HG02943 (cell line): ENCODE measurements around the gene EARS2.
"Not testable (repeated sequence)": the region's sequence is repeated elsewhere in the genome, so short reads cannot be mapped to it uniquely, and the experiment has no call there.

Source experiments
- ATAC-seq: cut with Tn5 transposase; IDR thresholded peaks from one replicate; pipeline ENCODE4 v1.9.1; 2021; ENCODE audit warnings: mild to moderate bottlenecking, low read depth, moderate library complexity; ENCODE audit not compliant: unreplicated experiment

Gene EARS2

DNA sequence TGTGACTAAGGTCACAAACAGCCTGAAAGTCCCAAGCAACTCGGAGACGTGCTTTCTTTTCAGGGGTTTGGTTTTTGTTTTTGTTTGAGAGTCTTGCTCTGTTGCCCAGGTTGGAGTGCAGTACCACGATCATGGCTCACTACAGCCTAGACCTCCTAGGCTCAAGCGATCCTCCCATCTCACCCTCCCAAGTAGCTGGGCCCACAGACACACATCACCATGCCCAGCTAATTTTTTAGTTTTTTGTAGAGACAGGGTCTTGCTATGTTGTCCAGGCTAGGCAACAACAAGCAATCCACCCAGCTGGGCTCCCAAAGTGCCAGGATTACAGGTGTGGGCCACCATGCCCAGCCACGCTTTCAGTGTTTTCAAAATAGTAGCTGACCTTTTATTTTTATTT is 27.1 kb downstream of the EARS2 start:
- no peak for ATAC-seq

DNA sequence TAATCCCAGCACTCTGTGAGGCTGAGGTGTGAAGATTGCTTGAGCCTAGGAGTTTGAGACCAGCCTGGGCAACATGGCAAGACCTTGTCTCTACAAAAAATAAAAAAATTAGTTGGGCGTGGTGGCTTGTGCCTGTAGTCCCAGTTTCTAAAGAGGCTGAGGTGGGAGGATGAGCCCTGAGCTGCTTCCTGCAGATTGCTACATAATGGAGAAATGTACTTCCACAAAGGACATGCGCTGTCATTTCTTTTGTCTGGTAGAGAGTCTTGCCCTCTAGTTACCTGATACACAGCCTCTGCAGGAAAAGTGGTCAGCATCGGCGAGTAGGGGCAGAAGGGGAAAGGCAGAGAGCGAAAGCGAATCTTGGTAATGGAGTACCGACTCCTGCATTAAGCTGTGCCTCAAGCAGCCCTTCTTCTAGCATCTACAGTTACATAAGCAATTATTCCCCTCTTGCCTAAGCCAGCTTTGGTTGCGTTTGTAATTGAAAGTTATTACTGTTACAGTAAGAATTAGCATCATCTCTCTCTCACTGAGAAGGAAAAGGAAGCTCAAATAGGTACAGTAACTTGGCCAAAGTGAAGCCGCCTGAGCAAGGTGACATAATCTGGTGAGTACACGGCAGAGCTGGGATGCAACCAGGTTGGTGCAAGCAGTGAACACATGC is 28.4 kb downstream of the EARS2 start:
- no peak for ATAC-seq

DNA sequence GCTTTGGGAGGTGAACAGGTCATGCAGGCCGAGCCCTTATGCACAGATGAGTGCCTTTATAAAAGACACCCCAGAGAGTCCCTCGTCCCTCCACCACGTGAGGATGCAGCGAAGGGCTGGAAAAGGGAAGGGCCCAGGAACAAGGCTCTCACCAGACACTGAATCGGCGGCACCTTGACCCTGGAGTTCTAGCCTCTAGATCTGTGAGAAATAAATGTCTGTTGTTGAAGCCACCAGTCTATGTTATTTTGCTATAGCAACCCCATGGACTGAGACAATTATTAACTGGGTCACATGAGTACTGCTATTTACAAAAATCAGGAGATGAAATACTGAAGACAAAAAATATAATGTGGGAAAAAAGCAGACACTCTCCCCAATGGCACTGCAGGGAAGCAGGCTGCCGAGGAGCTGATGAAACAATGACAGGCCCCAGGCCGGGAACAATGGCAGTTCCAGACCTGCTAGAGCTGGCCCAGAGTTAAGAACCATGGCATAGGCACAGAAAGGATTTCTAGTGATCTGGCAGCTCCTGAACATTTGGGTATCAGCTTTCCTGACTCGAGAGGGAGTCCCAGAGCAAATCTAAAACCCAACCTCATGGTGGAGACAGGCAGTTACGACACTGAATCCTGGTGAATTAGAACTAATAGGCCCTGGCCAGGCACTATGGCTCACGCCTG is 29.0 kb downstream of the EARS2 start:
- ATAC-seq, result no peak

DNA sequence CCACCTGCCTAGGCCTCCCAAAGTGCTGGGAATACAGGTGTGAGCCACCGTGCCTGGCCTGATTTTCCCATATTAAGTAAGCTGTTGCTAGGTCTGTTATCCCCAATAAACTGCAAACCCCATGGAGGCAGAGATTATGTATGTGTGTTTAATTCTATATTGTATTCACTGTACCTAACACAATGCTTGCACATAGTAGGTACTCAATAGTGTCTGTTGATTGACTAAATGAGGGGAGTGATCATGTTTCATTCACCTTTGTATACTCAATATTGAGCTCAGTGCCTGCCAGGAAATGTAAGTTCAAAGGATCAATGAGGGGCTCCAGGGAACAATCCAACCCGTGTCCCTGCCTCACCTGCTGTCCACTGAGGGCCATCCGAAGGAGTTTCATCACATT is 32.3 kb downstream of the EARS2 start:
- no peak for ATAC-seq

DNA sequence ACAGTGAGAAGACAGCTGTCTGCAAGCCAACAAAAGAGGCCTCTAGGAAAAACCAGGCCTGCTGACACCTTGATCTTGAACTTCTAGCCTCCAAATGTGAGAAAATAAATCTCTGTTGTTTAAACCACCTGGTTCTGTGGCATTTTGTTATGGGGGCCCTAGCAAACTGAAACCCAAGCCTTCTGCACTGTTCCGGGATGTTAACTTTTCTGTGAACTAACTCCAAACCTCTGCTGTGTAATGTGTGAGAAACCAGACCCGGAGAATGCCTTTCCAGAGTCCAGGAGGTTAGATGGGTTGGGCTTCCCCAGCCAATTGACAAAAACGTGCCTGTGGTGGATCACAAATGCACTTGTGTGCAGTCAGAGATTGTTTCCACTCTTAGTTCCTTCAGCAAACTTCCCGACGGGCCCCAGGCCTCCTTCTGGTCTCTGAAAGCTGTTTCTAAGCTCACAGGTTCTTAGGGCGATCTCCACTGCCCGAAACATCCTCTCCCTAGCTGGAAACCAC is 33.2 kb downstream of the EARS2 start:
- ATAC-seq, result no peak

DNA sequence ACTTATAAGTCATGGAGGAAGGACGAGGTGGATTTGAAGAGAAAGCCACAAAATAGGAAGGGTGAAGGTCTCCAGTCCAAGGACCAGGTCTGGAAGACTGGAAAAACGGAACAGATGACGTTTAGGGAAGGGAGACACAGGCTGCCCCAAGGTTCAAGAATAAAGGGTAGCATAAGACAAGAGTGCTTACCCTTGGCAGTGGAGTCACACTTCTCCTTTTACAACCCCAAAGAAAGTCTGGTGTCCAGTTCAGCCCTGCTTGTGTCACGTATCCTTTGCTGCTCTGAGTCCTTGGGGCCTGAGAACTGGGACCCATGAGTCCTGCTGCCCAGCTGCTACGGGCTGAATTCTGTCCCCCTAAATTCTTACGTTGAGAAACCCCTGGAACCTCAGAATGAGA is 33.8 kb downstream of the EARS2 start:
- no peak for ATAC-seq

DNA sequence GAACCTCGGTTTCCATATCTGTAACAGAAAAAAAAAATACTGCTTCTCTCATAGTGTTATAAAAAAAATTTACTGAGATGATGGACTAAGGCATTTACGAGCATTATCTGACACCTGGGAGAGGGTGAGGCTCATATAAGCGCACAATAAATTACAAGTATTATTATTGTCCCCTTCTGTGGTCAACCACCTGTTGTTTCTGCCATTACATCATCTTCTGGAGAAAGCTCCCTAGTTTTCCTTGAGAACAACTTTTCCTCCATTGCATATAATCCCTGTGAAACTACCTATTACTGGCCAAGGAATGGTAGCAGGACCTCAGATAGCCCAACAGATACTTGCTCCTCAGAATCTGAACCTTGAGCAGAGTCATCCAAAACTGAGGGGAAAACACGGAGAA is 35.2 kb downstream of the EARS2 start:
- ATAC-seq, result no peak

DNA sequence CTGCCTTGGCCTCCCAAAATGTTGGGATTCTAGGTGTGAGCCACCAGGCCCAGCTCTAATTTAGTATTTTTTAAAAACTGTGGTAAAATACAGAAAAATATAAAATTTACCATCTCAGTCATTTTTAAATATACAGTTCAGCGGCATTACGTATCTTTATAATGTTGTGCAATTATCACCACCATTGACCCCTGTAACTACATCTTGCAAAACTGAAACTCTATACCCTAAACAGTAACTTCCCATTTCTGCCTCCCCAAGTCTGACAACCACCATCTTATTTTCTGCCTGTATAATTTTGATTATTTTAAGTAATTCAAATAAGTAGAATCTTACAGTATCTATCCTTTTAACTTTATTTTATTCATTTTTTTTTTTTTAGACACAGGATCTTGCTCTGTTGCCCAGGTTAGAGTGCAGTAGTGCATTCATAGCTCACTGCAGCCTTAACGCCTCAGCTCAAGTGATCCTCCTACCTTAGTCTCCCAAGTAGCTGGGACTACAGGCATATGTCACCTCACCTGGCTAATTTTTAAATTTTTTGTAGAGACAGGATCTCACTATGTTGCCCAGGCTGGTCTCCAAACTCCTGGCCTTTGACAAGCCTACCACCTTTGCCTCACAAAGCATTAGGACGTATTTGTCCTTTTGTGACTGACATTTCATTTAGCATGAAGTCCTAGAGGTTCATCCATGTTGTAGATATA is 36.0 kb downstream of the EARS2 start:
- no peak for ATAC-seq

DNA sequence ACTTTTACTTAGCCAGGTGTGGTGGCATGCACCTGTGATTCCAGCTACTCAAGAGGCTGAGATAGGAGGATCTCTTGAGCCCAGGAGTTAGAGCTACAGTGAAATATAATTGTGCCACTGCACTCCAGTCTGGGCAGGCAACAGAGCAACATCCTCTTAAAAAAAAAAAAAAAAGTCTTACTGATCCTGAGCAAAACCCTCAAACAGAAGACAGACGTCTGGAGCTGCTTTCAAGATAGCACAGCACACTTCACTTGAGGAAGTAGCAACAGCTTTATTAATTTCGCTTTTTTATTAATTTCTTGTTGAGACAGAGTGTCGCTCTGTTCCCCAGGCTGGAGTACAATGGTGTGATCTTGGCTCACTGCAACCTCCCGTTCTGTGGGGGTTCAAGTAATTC is 36.6 kb downstream of the EARS2 start:
- no peak for ATAC-seq

DNA sequence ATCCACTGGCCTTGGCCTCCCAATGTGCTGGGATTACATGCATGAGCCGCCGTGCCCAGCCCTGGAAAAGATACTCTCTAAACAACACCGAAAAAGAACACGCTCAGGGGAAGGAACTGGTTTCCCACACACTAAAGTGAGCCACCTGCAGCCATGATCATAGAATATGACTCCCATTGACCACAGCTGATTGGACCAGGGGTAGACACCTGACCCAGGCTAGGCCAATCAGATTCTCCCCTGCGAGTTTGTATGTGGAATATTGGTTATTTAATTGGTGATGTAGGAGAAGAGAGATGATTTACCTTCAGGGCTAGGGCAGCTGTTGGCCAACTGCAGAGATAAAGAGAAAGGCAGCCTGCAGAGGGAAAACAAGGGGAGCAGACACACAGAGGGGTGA is 37.9 kb downstream of the EARS2 start:
- ATAC-seq, result no peak

DNA sequence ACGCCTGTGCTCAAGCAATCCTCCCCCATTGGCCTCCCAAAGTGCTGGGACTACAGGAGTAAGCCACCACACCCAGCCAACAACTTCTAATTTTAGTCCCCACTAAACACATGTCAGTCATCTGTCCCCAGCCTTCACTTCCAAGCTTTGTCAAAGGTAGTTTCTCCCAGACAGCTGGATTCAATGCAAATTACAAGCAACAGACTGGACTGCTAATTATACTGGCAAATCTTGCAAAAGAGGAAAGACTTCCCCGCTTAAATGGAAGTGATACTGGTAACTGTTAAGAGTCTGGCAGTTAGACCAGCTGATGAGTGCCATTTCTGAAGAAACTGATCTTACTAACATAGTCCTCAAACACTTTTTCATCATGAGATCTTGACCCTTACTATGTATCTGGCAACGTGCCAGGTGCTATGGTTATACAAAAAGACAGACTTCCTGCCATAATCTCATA is 38.7 kb downstream of the EARS2 start:
- no peak for ATAC-seq

DNA sequence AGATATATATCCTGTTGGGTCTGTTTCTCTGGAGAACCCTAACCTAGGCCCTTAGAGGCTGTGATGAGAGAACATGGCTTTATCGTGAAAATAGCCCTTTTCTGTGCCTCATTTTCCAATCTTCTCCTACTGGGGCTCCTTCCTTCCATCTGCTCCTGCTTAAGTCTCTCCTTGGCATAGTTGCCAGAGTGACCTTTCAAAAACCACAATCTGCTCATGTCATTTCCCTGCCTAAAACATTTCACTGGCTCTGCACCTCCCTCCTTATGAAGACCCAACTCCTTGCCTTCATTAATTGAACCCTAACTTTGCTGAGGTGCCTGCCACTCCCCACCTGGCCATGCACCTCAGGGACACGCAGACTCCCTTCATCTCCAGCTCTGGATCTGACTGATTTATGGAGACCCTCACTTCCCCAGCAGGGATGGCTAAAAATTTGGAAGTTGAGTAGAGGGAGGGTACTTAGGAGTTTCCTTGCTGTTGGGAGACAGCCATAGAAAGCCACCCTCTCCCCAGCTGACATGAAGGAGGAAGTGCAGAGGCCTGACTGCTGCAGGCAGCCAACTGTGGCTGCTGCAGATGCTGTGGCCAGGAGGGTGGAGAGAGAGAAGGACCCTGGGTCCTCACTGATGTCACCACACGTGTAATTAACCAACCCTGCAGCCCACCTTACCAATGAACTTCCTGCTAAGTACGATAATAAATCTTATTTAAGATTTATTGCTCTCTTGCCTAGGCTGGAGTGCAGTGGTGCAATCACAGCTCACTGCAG is 40.6 kb downstream of the EARS2 start:
- ATAC-seq, result no peak

DNA sequence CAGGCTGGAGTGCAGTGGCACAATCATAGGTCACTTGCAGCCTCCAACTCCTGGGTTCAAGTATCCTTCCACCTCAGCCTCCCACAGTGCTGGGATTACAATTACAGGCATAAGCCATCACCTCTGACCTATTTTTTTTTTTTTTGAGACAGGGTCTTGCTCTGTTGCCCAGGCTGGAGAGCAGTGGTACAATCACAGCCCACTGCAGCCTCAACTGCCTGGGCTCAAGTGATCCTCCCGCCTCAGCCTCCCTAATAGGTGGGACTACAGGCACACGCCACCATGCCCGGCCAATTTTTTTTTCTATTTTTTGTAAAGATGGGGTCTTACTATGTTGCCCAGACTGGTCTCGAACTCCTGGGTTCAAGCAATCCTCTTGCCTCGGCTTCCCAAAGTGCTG is 41.3 kb downstream of the EARS2 start:
- no peak for ATAC-seq

DNA sequence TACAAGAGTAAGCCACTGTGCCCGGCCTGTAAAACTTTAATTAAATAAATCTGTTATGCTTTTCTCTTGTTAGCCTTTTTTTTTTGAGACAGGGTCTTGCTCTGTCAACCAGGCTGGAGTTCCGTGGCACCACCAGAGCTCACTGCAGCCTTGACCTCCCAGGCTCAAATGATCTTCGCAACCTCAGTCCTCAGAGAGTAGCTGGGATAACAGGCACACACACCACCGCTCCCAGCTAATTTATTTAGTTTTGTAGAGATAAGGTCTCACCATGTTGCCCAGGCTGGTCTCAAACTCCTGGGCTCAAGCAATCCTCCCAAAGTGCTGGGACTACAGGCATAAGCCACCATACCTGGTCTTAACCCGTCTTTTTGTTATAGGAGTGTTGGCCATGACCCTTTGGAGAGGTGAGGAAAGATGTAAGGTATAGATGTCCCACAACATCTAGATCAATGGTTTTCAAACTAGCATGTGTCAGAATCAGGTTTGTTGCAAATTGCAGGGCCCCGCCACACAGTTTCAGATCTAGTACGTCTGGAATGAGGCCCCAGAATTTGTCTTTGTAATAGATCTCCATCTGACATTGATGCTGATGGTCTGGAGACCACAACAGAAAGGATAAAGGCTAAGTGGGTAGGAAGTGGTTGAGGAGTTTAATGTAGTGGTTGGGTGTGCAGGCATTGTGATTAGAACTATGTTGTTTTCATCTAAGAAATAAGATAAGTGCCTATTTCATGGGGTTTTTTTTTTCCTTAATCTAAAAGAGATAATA is 42.6 kb downstream of the EARS2 start:
- no peak for ATAC-seq

DNA sequence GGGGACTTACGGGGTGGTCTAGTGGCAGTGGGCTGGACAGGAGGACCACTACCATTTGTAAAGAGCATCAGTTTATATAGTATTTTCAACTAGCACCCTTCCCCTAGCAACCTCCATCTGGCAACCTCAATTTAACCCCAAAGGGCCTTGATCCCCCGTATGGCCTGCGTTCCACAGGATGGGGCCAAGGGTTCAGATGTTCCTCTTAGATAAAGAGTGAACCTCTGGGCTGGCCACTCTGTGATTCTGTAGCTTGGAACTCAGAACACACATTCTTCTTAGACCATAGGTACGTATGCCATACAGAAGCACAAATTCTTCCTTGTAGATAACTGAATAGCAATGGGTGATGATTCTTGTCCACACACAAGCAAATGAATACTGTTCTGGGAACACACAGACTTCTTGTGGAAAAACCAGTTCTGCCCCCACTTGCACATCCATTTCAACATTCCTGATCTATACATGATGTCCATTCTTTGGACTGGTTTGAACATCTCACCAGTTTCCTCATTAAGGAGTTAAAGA is 44.9 kb downstream of the EARS2 start:
- no peak for ATAC-seq

DNA sequence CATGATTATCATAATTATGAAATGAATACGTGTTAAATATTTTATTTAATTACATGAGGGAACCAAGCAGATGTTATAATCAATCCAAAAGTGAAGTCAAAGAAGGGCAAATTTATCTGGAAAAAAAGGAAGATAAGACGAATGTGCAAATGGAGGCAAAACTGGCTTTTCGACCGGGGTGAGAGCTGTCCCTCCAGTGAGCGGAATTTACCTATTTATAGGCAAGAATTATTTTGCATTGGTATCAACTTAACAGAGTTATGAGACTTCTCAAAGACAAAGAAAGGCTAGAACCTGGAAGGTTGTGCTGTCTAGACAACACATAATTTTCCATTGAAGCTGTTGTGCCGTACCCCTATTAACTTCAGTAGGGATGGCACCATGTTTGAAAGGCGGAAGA is 45.4 kb downstream of the EARS2 start:
- no peak for ATAC-seq

DNA sequence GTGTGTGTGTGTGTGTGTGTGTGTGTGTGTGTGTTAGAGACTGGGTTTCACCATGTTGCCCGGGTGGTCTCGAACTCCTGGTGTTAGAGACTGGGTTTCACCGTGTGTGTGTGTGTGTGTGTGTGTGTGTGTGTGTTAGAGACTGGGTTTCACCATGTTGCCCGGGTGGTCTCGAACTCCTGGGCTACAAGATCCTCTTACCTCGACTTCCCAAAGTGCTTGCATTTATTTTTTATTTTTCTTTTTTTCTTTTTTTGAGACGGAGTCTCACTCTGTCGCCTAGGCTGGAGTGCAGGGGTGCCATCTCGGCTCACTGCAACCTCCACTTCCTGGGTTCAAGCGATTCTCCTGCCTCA is 46.3 kb downstream of the EARS2 start:
- not testable (repeated sequence) for ATAC-seq

DNA sequence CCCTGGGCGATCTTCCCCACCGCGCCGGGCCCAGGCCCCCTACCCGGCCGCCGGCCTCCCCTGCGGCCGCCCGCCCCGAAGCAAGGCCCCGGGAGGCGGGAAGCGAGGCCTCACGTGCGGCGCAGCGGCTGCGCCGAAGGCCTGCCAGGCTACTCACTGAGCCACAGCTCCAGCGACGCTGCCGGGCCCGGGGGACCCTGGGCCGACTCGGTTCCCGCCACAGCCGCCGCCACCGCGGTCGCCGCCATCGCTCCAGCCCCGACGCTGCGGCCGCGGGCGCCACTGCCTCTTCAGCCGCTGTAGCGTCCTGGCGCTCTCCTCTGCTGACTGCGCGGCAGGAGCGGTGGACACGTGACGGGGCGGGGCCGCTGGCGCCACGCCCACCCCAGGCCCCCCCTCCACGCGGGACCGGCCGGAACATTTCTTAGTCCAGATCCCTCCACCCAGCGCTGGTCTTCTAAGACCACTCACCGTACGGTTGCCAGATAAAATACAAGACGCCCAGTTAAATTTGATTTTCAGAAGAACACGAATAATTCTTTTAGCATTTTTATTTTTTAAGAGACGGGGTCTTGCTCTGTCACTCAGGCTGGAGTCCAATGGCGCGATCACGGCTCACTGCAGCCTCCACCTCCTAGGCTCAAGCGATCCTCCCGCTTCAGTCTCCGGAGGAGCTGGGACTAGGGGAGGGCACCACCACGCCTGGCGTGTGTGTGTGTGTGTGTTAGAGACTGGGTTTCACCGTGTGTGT is 46.8 kb downstream of the EARS2 start, which contains the start of gene GGA2:
Gene GGA2 (minus strand): TSS at position 331 of the 751 bp plus-strand sequence. CDS start 83 bp downstream, at position 248.
- peak; percentile 49 for ATAC-seq

DNA sequence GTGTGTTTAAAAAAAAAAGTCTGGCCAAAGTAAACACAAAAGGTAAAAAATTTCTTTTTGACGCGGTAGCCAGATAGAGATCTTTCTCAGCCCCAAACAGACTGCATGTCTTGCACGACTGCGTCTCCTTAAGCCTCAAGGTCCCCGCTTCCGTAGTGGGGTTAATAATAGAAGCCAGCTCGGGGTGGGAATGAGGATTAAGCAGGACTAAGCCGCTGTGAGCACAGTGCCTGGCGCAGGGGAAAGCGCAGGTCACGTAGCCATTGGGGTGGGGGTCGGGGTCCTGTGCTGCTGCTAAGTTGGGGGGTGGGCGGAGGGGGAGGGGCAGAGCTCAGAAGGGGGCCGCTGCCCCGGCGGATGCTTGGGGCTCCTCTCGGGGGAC is 47.4 kb downstream of the EARS2 start:
- ATAC-seq, result peak; percentile 11
